H1 (cell line): Measurements from ENCODE around the gene MAGEB2. TPM values are rescaled to one million over a fixed set of nuclear protein-coding genes. Genes with fewer than 3 reads are reported as not detected.

ENCODE experiments used
- CTCF ChIA-PET: fragments of 300-600 bp; sonication (Branson Sonifier 250); formaldehyde crosslinking; loops from one replicate; lab custom pipeline; 2021; ENCODE audit not compliant: partially characterized antibody; lab: Charles Lee
- POLR2A ChIA-PET: fragments of 300-600 bp; sonication (Branson Sonifier 250); formaldehyde crosslinking; loops from one replicate; lab custom pipeline; 2021; ENCODE audit warnings: inconsistent platforms; ENCODE audit not compliant: partially characterized antibody; lab: Charles Lee
- DNase-seq, 2 experiments: peaks; one replicate each; pipeline versions ENCODE4 v3.0.0 to v3.0.0-alpha.2; 2010 to 2022; ENCODE audit warnings: low spot score in 2 of 2, low read depth in 1 of 2, mixed read lengths in 1 of 2
- FAIRE-seq: peaks from 2 replicates; lab custom pipeline; 2011; peaks lifted over from hg19 to GRCh38; lab: Jason Lieb, UNC
- H2AFZ ChIP-seq: 2 replicates; pipeline ENCODE4 v1.8.1; 2012; ENCODE audit warnings: low read length, inconsistent platforms
- H2AK5ac ChIP-seq: 2 replicates; pipeline ENCODE4 v1.6.1; 2013; ENCODE audit warnings: low read depth, low read length
- H2BK120ac ChIP-seq: replicated peaks from 2 replicates; pipeline ENCODE3; 2013; ENCODE audit warnings: low read depth, low read length, inconsistent platforms
- H2BK12ac ChIP-seq: 2 replicates; pipeline ENCODE4 v1.6.1; 2013; ENCODE audit warnings: low read depth, low read length
- H2BK15ac ChIP-seq: 2 replicates; pipeline ENCODE4 v1.6.1; 2013; ENCODE audit warnings: low read length
- H2BK20ac ChIP-seq: 2 replicates; pipeline ENCODE4 v1.6.1; 2013; ENCODE audit warnings: low read length
- H2BK5ac ChIP-seq: 2 replicates; pipeline ENCODE4 v1.6.1; 2013; ENCODE audit warnings: low read depth, low read length
- H3K14ac ChIP-seq: 2 replicates; pipeline ENCODE4 v1.6.1; 2013; ENCODE audit warnings: inconsistent platforms; ENCODE audit not compliant: insufficient read length
- H3K18ac ChIP-seq: 2 replicates; pipeline ENCODE4 v1.6.1; 2013; ENCODE audit warnings: low read length; ENCODE audit errors: extremely low read depth
- H3K23ac ChIP-seq: 2 replicates; pipeline ENCODE4 v1.6.1; 2013; ENCODE audit warnings: inconsistent platforms; ENCODE audit not compliant: insufficient read length
- H3K23me2 ChIP-seq: 2 replicates; pipeline ENCODE4 v1.6.1; 2013; ENCODE audit warnings: low read depth, low read length
- H3K27ac ChIP-seq: 2 replicates; pipeline ENCODE4 v1.6.1; 2011; ENCODE audit warnings: low read depth, low read length, inconsistent platforms
- H3K27me3 ChIP-seq, 4 experiments: replicated peaks in 1 of 4; 1 replicate in 1 of 4; 2 replicates in 3 of 4; pipeline versions ENCODE4 v1.6.1 to v1.8.1; 2011 to 2013; ENCODE audit warnings: low read length in 3 of 4, mild to moderate bottlenecking in 3 of 4, inconsistent platforms in 2 of 4, mixed read lengths in 2 of 4, moderate library complexity in 1 of 4; ENCODE audit not compliant: control insufficient read depth in 3 of 4, insufficient read depth in 3 of 4; ENCODE audit errors: extremely low read depth in 1 of 4
- H3K36me3 ChIP-seq, 4 experiments: 2 replicates each; pipeline versions ENCODE4 v1.6.1 to v1.8.1; 2011 to 2013; ENCODE audit warnings: mild to moderate bottlenecking in 4 of 4, low read length in 3 of 4, moderate library complexity in 2 of 4, control low read depth in 1 of 4, inconsistent platforms in 1 of 4; ENCODE audit not compliant: insufficient read depth in 4 of 4, control insufficient read depth in 2 of 4
- H3K4ac ChIP-seq: replicated peaks from 2 replicates; pipeline ENCODE3; 2013; ENCODE audit warnings: low read length, low read depth, mixed read lengths, inconsistent platforms; ENCODE audit not compliant: insufficient read length
- H3K4me1 ChIP-seq, 4 experiments: replicated peaks in 1 of 4; 1 replicate in 1 of 4; 2 replicates in 3 of 4; pipeline versions ENCODE4 v1.6.1 to v1.8.1; 2011 to 2013; ENCODE audit warnings: low read length in 3 of 4, inconsistent platforms in 2 of 4, mixed read lengths in 1 of 4; ENCODE audit not compliant: insufficient read depth in 4 of 4, control insufficient read depth in 3 of 4
- H3K4me2 ChIP-seq, 2 experiments: 2 replicates each; pipeline versions ENCODE4 v1.6.1 to v1.8.1; 2011 to 2013; ENCODE audit warnings: low read depth in 2 of 2, low read length in 2 of 2, control low read depth in 1 of 2, inconsistent platforms in 1 of 2, mild to moderate bottlenecking in 1 of 2; ENCODE audit not compliant: insufficient read depth in 1 of 2
- H3K4me3 ChIP-seq, 4 experiments: fragments of 200-600, 300-600 bp in 1 of 4; sonication (generic), shearing (Covaris generic), sonication (Bioruptor Twin) in 1 of 4; 2 replicates each; pipeline versions ENCODE4 v1.5.1 to v1.8.1; 2011 to 2016; ENCODE audit warnings: low read length in 4 of 4, low read depth in 3 of 4, control low read depth in 2 of 4, inconsistent platforms in 2 of 4, mild to moderate bottlenecking in 2 of 4, mixed read lengths in 1 of 4, moderate library complexity in 1 of 4; ENCODE audit not compliant: insufficient read depth in 2 of 4; ENCODE audit errors: extremely low read depth in 1 of 4
- H3K56ac ChIP-seq: replicated peaks from 2 replicates; pipeline ENCODE3; 2013; ENCODE audit warnings: low read depth, mild to moderate bottlenecking, mixed read lengths, low read length, inconsistent platforms; ENCODE audit not compliant: insufficient read length
- H3K79me1 ChIP-seq: 2 replicates; pipeline ENCODE4 v1.6.1; 2013; ENCODE audit warnings: low read depth, low read length, control low read depth
- H3K79me2 ChIP-seq, 2 experiments: 2 replicates each; pipeline versions ENCODE4 v1.6.1 to v1.8.1; 2012 to 2013; ENCODE audit warnings: low read length in 2 of 2, mild to moderate bottlenecking in 2 of 2, inconsistent platforms in 1 of 2; ENCODE audit not compliant: insufficient read depth in 2 of 2, control insufficient read depth in 1 of 2
- H3K9ac ChIP-seq, 4 experiments: replicated peaks in 1 of 4; 1 replicate in 1 of 4; 2 replicates in 3 of 4; pipeline versions ENCODE4 v1.6.1 to v1.8.1; 2011 to 2013; ENCODE audit warnings: low read depth in 3 of 4, low read length in 3 of 4, control low read depth in 2 of 4, mild to moderate bottlenecking in 2 of 4, moderate library complexity in 2 of 4, inconsistent platforms in 1 of 4; ENCODE audit errors: extremely low read depth in 1 of 4
- H3K9me3 ChIP-seq, 2 experiments: 2 replicates each; pipeline versions ENCODE4 v1.6.1 to v1.8.1; 2012 to 2013; ENCODE audit warnings: mild to moderate bottlenecking in 2 of 2, moderate library complexity in 2 of 2, control low read depth in 1 of 2, inconsistent platforms in 1 of 2, low read depth in 1 of 2, low read length in 1 of 2, mixed read lengths in 1 of 2; ENCODE audit not compliant: insufficient read depth in 2 of 2
- H4K20me1 ChIP-seq, 2 experiments: replicated peaks in 1 of 2; 2 replicates each; pipeline versions ENCODE3 to v1.8.1; 2011 to 2013; ENCODE audit warnings: inconsistent platforms in 2 of 2, low read length in 2 of 2, mild to moderate bottlenecking in 1 of 2; ENCODE audit not compliant: insufficient read depth in 2 of 2, control insufficient read depth in 1 of 2
- H4K5ac ChIP-seq: 2 replicates; pipeline ENCODE4 v1.6.1; 2013; ENCODE audit warnings: low read length, low read depth, mixed read lengths, inconsistent platforms; ENCODE audit not compliant: insufficient read length
- H4K8ac ChIP-seq: 2 replicates; pipeline ENCODE4 v1.8.0; 2013; ENCODE audit warnings: mild to moderate bottlenecking, moderate library complexity, low read length, inconsistent platforms; ENCODE audit not compliant: insufficient read depth; ENCODE audit errors: extremely low read depth
- H4K91ac ChIP-seq: replicated peaks from 2 replicates; pipeline ENCODE3; 2013; ENCODE audit warnings: low read length, mixed read lengths, inconsistent platforms; ENCODE audit not compliant: insufficient read length
- ASH2L ChIP-seq: fragments of 200-600, 300-600 bp; sonication (generic); IDR thresholded peaks from one replicate; pipeline ENCODE4 v1.7.1; 2017; ENCODE audit warnings: low read length
- CHD1 ChIP-seq: IDR thresholded peaks from 2 replicates; pipeline ENCODE4 v1.6.1; 2012; ENCODE audit warnings: low read depth, low read length, improper control_type of control experiment
- CHD2 ChIP-seq: IDR thresholded peaks from 2 replicates; pipeline ENCODE4 v1.6.1; 2012; ENCODE audit warnings: low read length, improper control_type of control experiment
- CTBP2 ChIP-seq: IDR thresholded peaks from 2 replicates; pipeline ENCODE4 v1.7.0; 2011; ENCODE audit warnings: borderline replicate concordance, mild to moderate bottlenecking, moderate library complexity, mixed read lengths, low read length; ENCODE audit not compliant: insufficient read depth, insufficient read length
- GABPA ChIP-seq: IDR thresholded peaks from 2 replicates; pipeline ENCODE4 v1.6.1; 2011; ENCODE audit warnings: mild to moderate bottlenecking, low read length, moderate library complexity, borderline replicate concordance; ENCODE audit not compliant: insufficient read depth
- GTF2F1 ChIP-seq: IDR thresholded peaks from 2 replicates; pipeline ENCODE4 v1.6.1; 2012; ENCODE audit warnings: low read depth, low read length, improper control_type of control experiment, borderline replicate concordance
- JUN ChIP-seq: IDR thresholded peaks from 2 replicates; pipeline ENCODE4 v1.6.1; 2011; ENCODE audit warnings: low read depth, mild to moderate bottlenecking, improper control_type of control experiment, low read length
- POLR2A ChIP-seq, 2 experiments: IDR thresholded peaks; 1 replicate in 1 of 2; 2 replicates in 1 of 2; pipeline ENCODE4 v1.6.1; 2011; ENCODE audit warnings: low read depth in 2 of 2, low read length in 2 of 2, mild to moderate bottlenecking in 2 of 2; ENCODE audit errors: control extremely low read depth in 1 of 2
- SIX5 ChIP-seq: IDR thresholded peaks from 2 replicates; pipeline ENCODE4 v1.6.1; 2011; ENCODE audit warnings: mild to moderate bottlenecking, low read depth, low read length
- TAF7 ChIP-seq: optimal IDR thresholded peaks from 2 replicates; pipeline ENCODE3; 2011; ENCODE audit warnings: low read depth, mild to moderate bottlenecking, inconsistent platforms, low read length, moderate library complexity, borderline replicate concordance
- WGBS, 2 experiments: shearing (Covaris generic) in 1 of 2; methylation state at CpG; one replicate each; pipeline versions ENCODE4 v1.1.6 to v1.1.7; 2013 to 2015; ENCODE audit warnings: low lambda C conversion rate in 2 of 2, mixed read lengths in 2 of 2, inconsistent platforms in 1 of 2, low coverage in 1 of 2, missing lambda C conversion rate in 1 of 2; ENCODE audit not compliant: insufficient replicate concordance in 2 of 2, insufficient coverage in 1 of 2, insufficient read length in 1 of 2; ENCODE audit errors: extremely low coverage in 1 of 2, missing lambda C conversion rate in 1 of 2; 5-methylcytosine and 5-hydroxymethylcytosine counted together
- polyA plus RNA-seq, 7 experiments: library from polyadenylated mRNA; depleted of rRNA in 3 of 7; stranded (reverse) in 5 of 7; unstranded in 2 of 7; fragments of >200 nt in 5 of 7; fragments of 200-250 nt in 2 of 7; gene quantifications; 1 replicate in 5 of 7; 2 replicates in 1 of 7; 4 replicates in 1 of 7; pipeline versions ENCODE4 v1.2.1 to v1.2.3, GENCODE V29; 2011 to 2013; ENCODE audit warnings: missing spikeins in 2 of 7, mixed read lengths in 2 of 7
- total RNA-seq: library from RNA; stranded (reverse); fragmentation: NEBNext Ultra II Directional; extraction: Animal tissue kit (Norgen Biotek cat#: 25700); gene quantifications from 2 replicates; pipeline ENCODE4 v1.2.1, GENCODE V29; 2021
- TF ChIP-seq, protein P1 (sequence below): IDR thresholded peaks from 2 replicates; pipeline ENCODE4 v1.6.1; 2012; ENCODE audit warnings: inconsistent platforms

Gene MAGEB2
- total and polyA plus RNA-seq, 2 of the 8 experiments (the other 6 are each of a cell fraction or from before 2014, with no cell fraction given) = not detected

DNA sequence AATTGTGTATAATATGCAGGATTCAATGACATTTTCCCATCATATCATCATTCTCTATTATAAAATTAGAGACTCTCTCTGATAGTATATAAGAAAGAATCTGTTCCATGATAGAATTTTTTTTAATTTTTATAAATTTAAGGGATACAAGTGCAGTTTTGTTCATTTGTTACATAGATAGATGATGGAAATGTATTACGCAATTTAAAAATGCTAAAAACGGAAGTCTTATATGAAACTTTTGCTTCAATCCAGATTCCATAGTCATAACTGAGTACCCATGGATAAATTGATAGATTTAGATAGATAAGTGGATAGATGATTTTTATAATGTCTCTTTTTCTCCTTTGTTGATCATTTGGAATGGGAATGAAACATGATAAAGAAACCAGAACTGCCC lies 24.9 kb upstream of the MAGEB2 start:
- Histone ChIP-seq H3K27me3 (no peaks in the 10 kb centered on the region), H3K4me2 (no peak overlapping the region), H2BK120ac (no peak overlapping the region), H3K4me3 (no peak overlapping the region), H3K79me2 (no peaks in the 10 kb centered on the region), H3K79me1 (no peaks in the 10 kb centered on the region), H2BK20ac (no peak overlapping the region), H2BK15ac (no peak overlapping the region), H3K4me1 (no peaks in the 10 kb centered on the region), H3K36me3 (no peaks in the 10 kb centered on the region), H3K4ac (no peak overlapping the region), H3K18ac (no peak overlapping the region), H4K91ac (no peak overlapping the region), H3K9ac (no peak overlapping the region), H4K5ac (no peak overlapping the region), H3K56ac (no peak overlapping the region), H2BK5ac (no peak overlapping the region), H3K23me2 (no peaks in the 10 kb centered on the region), H2AFZ (no peak overlapping the region), H3K23ac (no peak overlapping the region), H2AK5ac (no peak overlapping the region), H3K27ac (no peak overlapping the region), H4K20me1 (no peaks in the 10 kb centered on the region), H3K9me3 (no peaks in the 10 kb centered on the region), H2BK12ac (no peak overlapping the region), H3K14ac (no peak overlapping the region), H4K8ac (no peak overlapping the region)
- ChIA-PET CTCF (no interaction called here), POLR2A (no interaction called here)
- DNase-seq (no peak), FAIRE-seq (no peak)
- WGBS, 2 experiments = 88% methylated on average over 2 of the region's 2 CpGs; no CpG with 5 or more reads in 1 of the 2 experiments
- TF ChIP-seq POLR2A (IDR thresholded peaks at IDR 0.05; ENCODE audit: control extremely low read depth in 1 of 2, low read depth in 2 of 2, low read length in 2 of 2) (no peak), CHD1 (no peak), JUN (no peak), GABPA (no peak), TAF7 (no peak), SIX5 (no peak), CTBP2 (no peak), ASH2L (no peak), GTF2F1 (no peak), CHD2 (no peak)
- TF ChIP-seq, protein P1, sequence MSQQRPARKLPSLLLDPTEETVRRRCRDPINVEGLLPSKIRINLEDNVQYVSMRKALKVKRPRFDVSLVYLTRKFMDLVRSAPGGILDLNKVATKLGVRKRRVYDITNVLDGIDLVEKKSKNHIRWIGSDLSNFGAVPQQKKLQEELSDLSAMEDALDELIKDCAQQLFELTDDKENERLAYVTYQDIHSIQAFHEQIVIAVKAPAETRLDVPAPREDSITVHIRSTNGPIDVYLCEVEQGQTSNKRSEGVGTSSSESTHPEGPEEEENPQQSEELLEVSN = no peak
